ENCODE data around the gene TVP23B.
"Not testable (repeated sequence)": the region's sequence is repeated elsewhere in the genome, so short reads cannot be mapped to it uniquely, and the experiment has no call there.

Gene TVP23B

DNA sequence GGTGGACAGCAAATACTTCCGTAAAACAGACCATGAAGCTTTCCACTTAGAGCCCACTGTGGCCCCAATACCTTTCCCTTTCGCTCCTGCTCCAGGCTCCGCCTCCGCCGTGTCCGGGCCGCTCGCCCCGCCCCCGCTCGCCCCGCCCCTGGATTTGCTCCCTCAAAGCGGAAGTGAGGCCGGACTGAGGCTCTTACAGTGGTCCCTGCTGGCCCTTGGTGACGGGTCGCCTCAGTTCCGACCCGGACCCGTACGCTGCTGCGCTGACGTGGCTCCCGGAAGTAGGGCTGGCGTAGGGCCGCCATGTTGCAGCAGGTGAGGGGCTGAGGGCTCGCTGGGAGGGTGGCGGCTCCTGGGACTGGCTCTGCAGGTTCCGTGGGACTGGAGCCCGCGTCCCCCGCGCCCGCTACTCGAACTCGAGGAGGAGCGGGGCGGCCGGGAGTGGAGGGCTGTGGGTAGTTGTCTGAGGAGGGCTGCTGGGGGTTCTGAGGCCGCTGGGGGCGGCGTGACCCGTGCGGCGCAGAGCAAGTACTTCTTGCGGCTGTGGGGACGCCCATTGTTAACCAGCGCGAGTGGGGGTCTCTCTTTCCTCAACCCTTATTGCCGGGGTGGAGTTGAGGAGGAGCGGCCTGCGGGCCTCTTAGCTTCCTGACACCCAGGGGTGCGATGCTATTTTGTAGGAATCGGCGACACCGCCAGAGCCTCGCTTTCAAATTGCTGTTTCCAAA is at the start of gene TVP23B (continued):
- TF ChIP-seq, protein P1, sequence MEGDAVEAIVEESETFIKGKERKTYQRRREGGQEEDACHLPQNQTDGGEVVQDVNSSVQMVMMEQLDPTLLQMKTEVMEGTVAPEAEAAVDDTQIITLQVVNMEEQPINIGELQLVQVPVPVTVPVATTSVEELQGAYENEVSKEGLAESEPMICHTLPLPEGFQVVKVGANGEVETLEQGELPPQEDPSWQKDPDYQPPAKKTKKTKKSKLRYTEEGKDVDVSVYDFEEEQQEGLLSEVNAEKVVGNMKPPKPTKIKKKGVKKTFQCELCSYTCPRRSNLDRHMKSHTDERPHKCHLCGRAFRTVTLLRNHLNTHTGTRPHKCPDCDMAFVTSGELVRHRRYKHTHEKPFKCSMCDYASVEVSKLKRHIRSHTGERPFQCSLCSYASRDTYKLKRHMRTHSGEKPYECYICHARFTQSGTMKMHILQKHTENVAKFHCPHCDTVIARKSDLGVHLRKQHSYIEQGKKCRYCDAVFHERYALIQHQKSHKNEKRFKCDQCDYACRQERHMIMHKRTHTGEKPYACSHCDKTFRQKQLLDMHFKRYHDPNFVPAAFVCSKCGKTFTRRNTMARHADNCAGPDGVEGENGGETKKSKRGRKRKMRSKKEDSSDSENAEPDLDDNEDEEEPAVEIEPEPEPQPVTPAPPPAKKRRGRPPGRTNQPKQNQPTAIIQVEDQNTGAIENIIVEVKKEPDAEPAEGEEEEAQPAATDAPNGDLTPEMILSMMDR (tag by site-specific recombination; IDR thresholded peaks at IDR 0.05): peak; percentile 33; the same call in 1 of the 2 replicates
- TF ChIP-seq ZNF146 (tag by site-specific recombination; IDR thresholded peaks at IDR 0.05): peak; percentile 54
- peak; percentile 79; the same call in 1 of the 2 replicates for TF ChIP-seq ZNF561 (tag by site-specific recombination; IDR thresholded peaks at IDR 0.05; ENCODE audit: borderline replicate concordance)
- TF ChIP-seq, protein P2, sequence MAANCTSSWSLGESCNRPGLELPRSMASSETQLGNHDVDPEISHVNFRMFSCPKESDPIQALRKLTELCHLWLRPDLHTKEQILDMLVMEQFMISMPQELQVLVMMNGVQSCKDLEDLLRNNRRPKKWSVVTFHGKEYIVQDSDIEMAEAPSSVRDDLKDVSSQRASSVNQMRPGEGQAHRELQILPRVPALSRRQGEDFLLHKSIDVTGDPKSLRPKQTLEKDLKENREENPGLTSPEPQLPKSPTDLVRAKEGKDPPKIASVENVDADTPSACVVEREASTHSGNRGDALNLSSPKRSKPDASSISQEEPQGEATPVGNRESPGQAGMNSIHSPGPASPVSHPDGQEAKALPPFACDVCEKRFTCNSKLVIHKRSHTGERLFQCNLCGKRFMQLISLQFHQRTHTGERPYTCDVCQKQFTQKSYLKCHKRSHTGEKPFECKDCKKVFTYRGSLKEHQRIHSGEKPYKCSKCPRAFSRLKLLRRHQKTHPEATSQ (tag by site-specific recombination; IDR thresholded peaks at IDR 0.05): peak; percentile 97
- TF ChIP-seq ZNF302 (tag by site-specific recombination; IDR thresholded peaks at IDR 0.05; ENCODE audit: low read depth): 0 out of 2 replicates have a peak, but pooled peaks have one; percentile 36
- TF ChIP-seq, protein P3, sequence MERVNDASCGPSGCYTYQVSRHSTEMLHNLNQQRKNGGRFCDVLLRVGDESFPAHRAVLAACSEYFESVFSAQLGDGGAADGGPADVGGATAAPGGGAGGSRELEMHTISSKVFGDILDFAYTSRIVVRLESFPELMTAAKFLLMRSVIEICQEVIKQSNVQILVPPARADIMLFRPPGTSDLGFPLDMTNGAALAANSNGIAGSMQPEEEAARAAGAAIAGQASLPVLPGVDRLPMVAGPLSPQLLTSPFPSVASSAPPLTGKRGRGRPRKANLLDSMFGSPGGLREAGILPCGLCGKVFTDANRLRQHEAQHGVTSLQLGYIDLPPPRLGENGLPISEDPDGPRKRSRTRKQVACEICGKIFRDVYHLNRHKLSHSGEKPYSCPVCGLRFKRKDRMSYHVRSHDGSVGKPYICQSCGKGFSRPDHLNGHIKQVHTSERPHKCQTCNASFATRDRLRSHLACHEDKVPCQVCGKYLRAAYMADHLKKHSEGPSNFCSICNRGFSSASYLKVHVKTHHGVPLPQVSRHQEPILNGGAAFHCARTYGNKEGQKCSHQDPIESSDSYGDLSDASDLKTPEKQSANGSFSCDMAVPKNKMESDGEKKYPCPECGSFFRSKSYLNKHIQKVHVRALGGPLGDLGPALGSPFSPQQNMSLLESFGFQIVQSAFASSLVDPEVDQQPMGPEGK (tag by site-specific recombination; IDR thresholded peaks at IDR 0.05): peak; percentile 66
- TF ChIP-seq ZNF843 (tag by site-specific recombination; IDR thresholded peaks at IDR 0.05): 0 out of 2 replicates have a peak, but pooled peaks have one; percentile 31
- peak; percentile 59; the same call in 1 of the 2 replicates for TF ChIP-seq ZEB2 (tag by site-specific recombination; IDR thresholded peaks at IDR 0.05)
- TF ChIP-seq, protein P4, sequence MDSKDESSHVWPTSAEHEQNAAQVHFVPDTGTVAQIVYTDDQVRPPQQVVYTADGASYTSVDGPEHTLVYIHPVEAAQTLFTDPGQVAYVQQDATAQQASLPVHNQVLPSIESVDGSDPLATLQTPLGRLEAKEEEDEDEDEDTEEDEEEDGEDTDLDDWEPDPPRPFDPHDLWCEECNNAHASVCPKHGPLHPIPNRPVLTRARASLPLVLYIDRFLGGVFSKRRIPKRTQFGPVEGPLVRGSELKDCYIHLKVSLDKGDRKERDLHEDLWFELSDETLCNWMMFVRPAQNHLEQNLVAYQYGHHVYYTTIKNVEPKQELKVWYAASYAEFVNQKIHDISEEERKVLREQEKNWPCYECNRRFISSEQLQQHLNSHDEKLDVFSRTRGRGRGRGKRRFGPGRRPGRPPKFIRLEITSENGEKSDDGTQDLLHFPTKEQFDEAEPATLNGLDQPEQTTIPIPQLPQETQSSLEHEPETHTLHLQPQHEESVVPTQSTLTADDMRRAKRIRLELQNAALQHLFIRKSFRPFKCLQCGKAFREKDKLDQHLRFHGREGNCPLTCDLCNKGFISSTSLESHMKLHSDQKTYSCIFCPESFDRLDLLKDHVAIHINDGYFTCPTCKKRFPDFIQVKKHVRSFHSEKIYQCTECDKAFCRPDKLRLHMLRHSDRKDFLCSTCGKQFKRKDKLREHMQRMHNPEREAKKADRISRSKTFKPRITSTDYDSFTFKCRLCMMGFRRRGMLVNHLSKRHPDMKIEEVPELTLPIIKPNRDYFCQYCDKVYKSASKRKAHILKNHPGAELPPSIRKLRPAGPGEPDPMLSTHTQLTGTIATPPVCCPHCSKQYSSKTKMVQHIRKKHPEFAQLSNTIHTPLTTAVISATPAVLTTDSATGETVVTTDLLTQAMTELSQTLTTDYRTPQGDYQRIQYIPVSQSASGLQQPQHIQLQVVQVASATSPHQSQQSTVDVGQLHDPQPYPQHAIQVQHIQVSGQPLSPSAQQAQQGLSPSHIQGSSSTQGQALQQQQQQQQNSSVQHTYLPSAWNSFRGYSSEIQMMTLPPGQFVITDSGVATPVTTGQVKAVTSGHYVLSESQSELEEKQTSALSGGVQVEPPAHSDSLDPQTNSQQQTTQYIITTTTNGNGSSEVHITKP (tag by site-specific recombination; IDR thresholded peaks at IDR 0.05): 0 out of 2 replicates have a peak, but pooled peaks have one; percentile 45
- TF ChIP-seq ZXDB (tag by site-specific recombination; IDR thresholded peaks at IDR 0.05): peak; percentile 83
- TF ChIP-seq YY2 (tag by site-specific recombination; IDR thresholded peaks at IDR 0.05): peak; percentile 78
- peak; percentile 90 for TF ChIP-seq YY1 (tag by site-specific recombination; IDR thresholded peaks at IDR 0.05)
- TF ChIP-seq GLIS2 (tag by site-specific recombination; IDR thresholded peaks at IDR 0.05): peak; percentile 69
- peak; percentile 90 for TF ChIP-seq ZFP37 (tag by site-specific recombination; IDR thresholded peaks at IDR 0.05)
- peak; percentile 68; the same call in 1 of the 2 replicates for TF ChIP-seq ZNF391 (tag by site-specific recombination; IDR thresholded peaks at IDR 0.05; ENCODE audit: borderline replicate concordance, low read depth)
- peak; percentile 91 for TF ChIP-seq ZNF76 (tag by site-specific recombination; IDR thresholded peaks at IDR 0.05; ENCODE audit: borderline replicate concordance, low read depth)

DNA sequence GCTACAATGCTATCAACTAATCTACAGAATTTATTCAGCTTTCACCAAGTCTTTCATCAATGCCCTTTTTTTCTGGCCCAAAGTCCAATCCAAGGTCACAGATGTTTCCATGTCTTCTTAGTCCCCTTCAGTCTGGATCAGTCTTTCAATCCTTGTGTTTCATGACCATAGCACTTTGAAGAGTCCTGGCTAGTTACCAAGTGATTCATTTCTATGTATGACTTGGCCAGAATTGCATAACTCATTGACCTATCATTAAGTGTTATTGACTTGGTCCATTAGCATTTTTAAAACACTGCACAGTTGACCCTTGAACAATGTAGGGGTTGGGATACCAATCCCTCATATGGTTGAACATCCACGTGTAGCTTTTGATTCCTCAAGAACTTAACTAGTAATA is 48.5 kb upstream of the TVP23B start:
- H3K36me3 ChIP-seq (ENCODE audit: control insufficient read depth in 2 of 2, insufficient read depth in 1 of 2, low read length in 2 of 2); CTCF ChIA-PET; H3K4me3 ChIP-seq (ENCODE audit: low read depth, low read length); POLR2A ChIA-PET; H3K9me3 ChIP-seq (ENCODE audit: control insufficient read depth, insufficient read depth, low read depth, low read length); H3K4me1 ChIP-seq (ENCODE audit: control insufficient read depth, insufficient read depth, low read length); H3K27ac ChIP-seq (ENCODE audit: extremely low read depth, low read depth, low read length): not testable (repeated sequence)

DNA sequence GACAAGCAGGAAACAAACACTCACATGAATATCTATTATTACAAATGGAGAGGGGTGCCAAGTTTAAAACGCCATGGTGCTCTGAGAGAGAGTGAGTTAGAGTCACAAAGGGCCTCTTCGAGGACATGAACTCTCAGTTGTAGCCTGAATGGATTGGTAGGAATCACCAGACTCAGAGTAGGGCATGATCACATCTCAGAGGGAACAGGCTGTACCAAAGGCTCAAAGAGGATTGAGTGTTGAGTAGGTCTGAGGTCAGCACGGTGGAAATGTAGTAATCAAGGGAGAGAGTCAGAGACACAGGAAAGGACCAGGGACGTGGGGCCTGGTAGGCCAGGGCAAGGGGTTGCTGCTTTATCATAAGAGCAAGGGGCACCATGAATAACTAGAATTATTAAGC is 47.6 kb upstream of the TVP23B start:
- H3K27ac ChIP-seq (ENCODE audit: extremely low read depth, low read depth, low read length); H3K4me3 ChIP-seq (ENCODE audit: low read depth, low read length); POLR2A ChIA-PET; CTCF ChIA-PET; H3K36me3 ChIP-seq (ENCODE audit: control insufficient read depth in 2 of 2, insufficient read depth in 1 of 2, low read length in 2 of 2); H3K9me3 ChIP-seq (ENCODE audit: control insufficient read depth, insufficient read depth, low read depth, low read length); H3K4me1 ChIP-seq (ENCODE audit: control insufficient read depth, insufficient read depth, low read length): not testable (repeated sequence)

DNA sequence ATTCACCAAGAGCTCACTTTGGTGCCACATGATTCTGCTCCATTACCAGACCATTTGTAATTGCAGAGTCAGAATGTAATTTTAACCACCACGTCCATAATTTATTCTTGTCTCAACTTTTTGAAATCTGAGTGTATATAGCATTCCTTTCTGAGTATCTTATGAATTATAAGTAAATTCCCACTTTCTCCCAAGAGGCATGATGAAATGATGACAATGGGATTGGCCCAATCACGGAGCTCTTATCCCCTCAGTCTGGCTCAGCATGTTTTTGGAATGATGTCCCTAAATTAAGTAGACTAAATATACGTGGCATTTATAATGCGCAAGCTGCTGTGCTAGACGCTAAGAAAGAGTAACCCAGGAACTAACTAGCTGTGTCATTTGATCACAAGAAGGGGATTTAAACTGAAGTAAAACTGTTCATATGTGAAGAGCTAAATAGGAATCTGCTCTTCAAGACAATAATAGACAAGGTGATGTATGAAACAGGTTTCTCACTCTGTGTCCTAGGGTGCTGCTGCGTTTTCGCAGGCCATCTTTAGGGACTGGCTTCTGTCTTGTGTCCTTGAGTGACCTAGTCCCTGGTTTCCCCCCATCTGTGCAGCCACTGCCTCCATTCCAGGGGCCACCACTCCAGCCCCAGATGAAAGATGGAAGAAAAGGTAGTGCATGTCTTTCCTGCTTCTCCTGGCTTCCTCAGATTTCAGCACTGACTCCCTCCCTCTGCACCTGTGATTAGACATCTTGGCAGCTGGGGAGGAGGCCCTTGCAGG is 41.2 kb upstream of the TVP23B start:
- H3K36me3 ChIP-seq (ENCODE audit: control insufficient read depth in 2 of 2, insufficient read depth in 1 of 2, low read length in 2 of 2); CTCF ChIA-PET; H3K27ac ChIP-seq (ENCODE audit: extremely low read depth, low read depth, low read length); H3K9me3 ChIP-seq (ENCODE audit: control insufficient read depth, insufficient read depth, low read depth, low read length); POLR2A ChIA-PET; H3K4me3 ChIP-seq (ENCODE audit: low read depth, low read length); H3K4me1 ChIP-seq (ENCODE audit: control insufficient read depth, insufficient read depth, low read length): not testable (repeated sequence)

DNA sequence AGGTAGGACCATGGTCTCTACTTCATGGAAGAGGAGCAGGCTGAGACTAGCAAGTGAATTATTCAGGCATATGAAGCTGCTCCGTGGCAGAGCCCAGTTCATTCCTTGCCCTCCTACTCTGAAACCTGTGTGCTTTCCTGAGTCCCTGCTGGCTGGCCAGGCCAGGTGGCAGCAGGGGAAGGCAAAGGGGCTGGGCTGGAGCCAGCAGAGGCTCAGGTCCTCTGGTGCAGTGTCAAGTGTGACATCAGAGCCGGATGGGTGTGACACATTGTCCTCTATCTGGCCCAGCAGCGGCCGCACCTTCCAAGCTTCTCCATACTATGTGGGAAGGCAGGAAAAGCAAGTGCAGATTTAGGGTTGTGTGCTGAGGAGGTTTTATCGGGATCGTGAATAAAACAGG is 39.8 kb upstream of the TVP23B start:
- H3K27ac ChIP-seq (ENCODE audit: extremely low read depth, low read depth, low read length); H3K36me3 ChIP-seq (ENCODE audit: control insufficient read depth in 2 of 2, insufficient read depth in 1 of 2, low read length in 2 of 2); CTCF ChIA-PET: not testable (repeated sequence)

More for the DNA sequence above, 39.8 kb upstream of the TVP23B start:
- POLR2A ChIA-PET; H3K4me1 ChIP-seq (ENCODE audit: control insufficient read depth, insufficient read depth, low read length); H3K4me3 ChIP-seq (ENCODE audit: low read depth, low read length); H3K9me3 ChIP-seq (ENCODE audit: control insufficient read depth, insufficient read depth, low read depth, low read length): not testable (repeated sequence)
